GM12874 (cell line): Measurements from ENCODE around the gene ETV6.

Experiments used
- CTCF ChIP-seq: IDR thresholded peaks from 2 replicates; pipeline ENCODE4 v1.5.1; 2011; ENCODE audit warnings: low read depth, mild to moderate bottlenecking, control low read depth, low read length, moderate library complexity; ENCODE audit not compliant: insufficient read depth

The ETV6 gene

GRCh38 chr12:11822081-11822834, 172.8 kb downstream of the ETV6 start:
- TF ChIP-seq CTCF, result no peak

- TF ChIP-seq CTCF, result no peak
Observed at GRCh38 chr12:11823043-11823442, 173.6 kb downstream of the ETV6 start.

- TF ChIP-seq CTCF, result no peak
Observed at GRCh38 chr12:11823593-11823992, 174.1 kb downstream of the ETV6 start.

GRCh38 chr12:11824069-11824468, 174.6 kb downstream of the ETV6 start:
- TF ChIP-seq CTCF, result no peak

GRCh38 chr12:11824736-11825135, 175.3 kb downstream of the ETV6 start:
- no peak for TF ChIP-seq CTCF

GRCh38 chr12:11825278-11825677, 175.8 kb downstream of the ETV6 start:
- no peak for TF ChIP-seq CTCF

GRCh38 chr12:11826574-11826973, 177.1 kb downstream of the ETV6 start:
- no peak for TF ChIP-seq CTCF
